Suprapubic skin (tissue), 4 donors: Measurements from ENCODE around the gene ACOX1.

Source experiments
- EP300 ChIP-seq: sonication (generic); formaldehyde crosslinking; IDR thresholded peaks from one replicate; pipeline ENCODE4 v1.6.1; 2017; ENCODE audit warnings: antibody characterized with exemption
- POLR2A ChIP-seq, 2 donors: fragments of 450-650 bp; IDR thresholded peaks; one replicate each; pipeline ENCODE4 v1.6.1; 2017; ENCODE audit warnings: antibody characterized with exemption in 2 of 2, mild to moderate bottlenecking in 2 of 2, moderate library complexity in 2 of 2
- POLR2AphosphoS5 ChIP-seq, 3 donors: sonication (generic); formaldehyde crosslinking; IDR thresholded peaks; one replicate each; pipeline ENCODE4 v1.6.1; 2017; ENCODE audit warnings: antibody characterized with exemption in 3 of 3
- TF ChIP-seq, protein P1 (sequence below), 2 donors: fragments of 200-600 bp in 1 of 2; fragments of 450-650 bp in 1 of 2; sonication (generic) in 1 of 2; IDR thresholded peaks; one replicate each; pipeline ENCODE4 v1.5.1; 2016 to 2019; ENCODE audit warnings: antibody characterized with exemption in 2 of 2, mild to moderate bottlenecking in 1 of 2, moderate library complexity in 1 of 2

GRCh38 chr17:76004750-76005262, 25.8 kb upstream of the ACOX1 start:
- TF ChIP-seq, protein P1, sequence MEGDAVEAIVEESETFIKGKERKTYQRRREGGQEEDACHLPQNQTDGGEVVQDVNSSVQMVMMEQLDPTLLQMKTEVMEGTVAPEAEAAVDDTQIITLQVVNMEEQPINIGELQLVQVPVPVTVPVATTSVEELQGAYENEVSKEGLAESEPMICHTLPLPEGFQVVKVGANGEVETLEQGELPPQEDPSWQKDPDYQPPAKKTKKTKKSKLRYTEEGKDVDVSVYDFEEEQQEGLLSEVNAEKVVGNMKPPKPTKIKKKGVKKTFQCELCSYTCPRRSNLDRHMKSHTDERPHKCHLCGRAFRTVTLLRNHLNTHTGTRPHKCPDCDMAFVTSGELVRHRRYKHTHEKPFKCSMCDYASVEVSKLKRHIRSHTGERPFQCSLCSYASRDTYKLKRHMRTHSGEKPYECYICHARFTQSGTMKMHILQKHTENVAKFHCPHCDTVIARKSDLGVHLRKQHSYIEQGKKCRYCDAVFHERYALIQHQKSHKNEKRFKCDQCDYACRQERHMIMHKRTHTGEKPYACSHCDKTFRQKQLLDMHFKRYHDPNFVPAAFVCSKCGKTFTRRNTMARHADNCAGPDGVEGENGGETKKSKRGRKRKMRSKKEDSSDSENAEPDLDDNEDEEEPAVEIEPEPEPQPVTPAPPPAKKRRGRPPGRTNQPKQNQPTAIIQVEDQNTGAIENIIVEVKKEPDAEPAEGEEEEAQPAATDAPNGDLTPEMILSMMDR (IDR thresholded peaks at IDR 0.05) = no peak
- no peak for TF ChIP-seq POLR2A (IDR thresholded peaks at IDR 0.05)
- no peak for TF ChIP-seq EP300
- TF ChIP-seq POLR2AphosphoS5 (IDR thresholded peaks at IDR 0.05) = no peak
